Liver (tissue), 3 donors: ENCODE results near the gene GPX4.

ENCODE experiments used
- CTCF ChIP-seq: fragments of 150-350 bp; IDR thresholded peaks from 2 replicates; pipeline ENCODE4 v1.5.1; 2017; ENCODE audit warnings: improper control_type of control experiment, low read depth, low read length; ENCODE audit not compliant: missing input control
- FOXA1 ChIP-seq: IDR thresholded peaks from 2 replicates; pipeline ENCODE4 v1.6.1; 2016; ENCODE audit warnings: antibody characterized with exemption
- GABPA ChIP-seq, 2 donors: IDR thresholded peaks in 1 of 2; conservative IDR thresholded peaks in 1 of 2; 2 replicates each; pipeline ENCODE4 v1.6.1; 2016; ENCODE audit warnings: antibody characterized with exemption in 2 of 2, mild to moderate bottlenecking in 1 of 2, moderate library complexity in 1 of 2
- RAD21 ChIP-seq, 2 donors: IDR thresholded peaks; 2 replicates each; pipeline ENCODE4 v1.6.1; 2016; ENCODE audit warnings: antibody characterized with exemption in 2 of 2, mild to moderate bottlenecking in 2 of 2
- RXRA ChIP-seq, 2 donors: IDR thresholded peaks; 2 replicates each; pipeline ENCODE4 v1.6.1; 2017 to 2018; ENCODE audit warnings: antibody characterized with exemption in 2 of 2, mild to moderate bottlenecking in 1 of 2
- TAF1 ChIP-seq: conservative IDR thresholded peaks from 2 replicates; pipeline ENCODE4 v1.6.1; 2016; ENCODE audit warnings: antibody characterized with exemption, mild to moderate bottlenecking
- donor health status: healthy.
- donor health status: healthy.

- TF ChIP-seq FOXA1 (no peak), CTCF (no peak), GABPA (IDR thresholded peaks at IDR 0.05 in 1 of 2, conservative IDR thresholded peaks at IDR 0.05 in 1 of 2) (no peak), RXRA (IDR thresholded peaks at IDR 0.05) (no peak), TAF1 (no peak), RAD21 (IDR thresholded peaks at IDR 0.05) (no peak)
These were observed 18.6 kb upstream of the GPX4 start for GRCh38 chr19:1085053-1085658.
